Endodermal cell (in vitro differentiated cells): Measurements from ENCODE around the gene B4GALT1. TPM values are rescaled to one million over a fixed set of nuclear protein-coding genes. Genes with fewer than 3 reads are reported as not detected.

ENCODE experiments used
- DNase-seq: peaks from one replicate; pipeline ENCODE4 v3.0.0-alpha.2; 2017
- H3K27ac ChIP-seq: 2 replicates; pipeline ENCODE4 v1.5.1; 2013; ENCODE audit warnings: mild to moderate bottlenecking, low read depth, low read length, moderate library complexity
- H3K27me3 ChIP-seq: 2 replicates; pipeline ENCODE4 v1.6.1; 2013; ENCODE audit warnings: mild to moderate bottlenecking, low read length, moderate library complexity; ENCODE audit not compliant: insufficient read depth, control insufficient read depth, poor library complexity, severe bottlenecking
- H3K36me3 ChIP-seq: 2 replicates; pipeline ENCODE4 v1.7.0; 2013; ENCODE audit warnings: mild to moderate bottlenecking, low read length, moderate library complexity; ENCODE audit not compliant: control insufficient read depth, insufficient read depth
- H3K4me1 ChIP-seq: one replicate; pipeline ENCODE4 v1.7.0; 2013; ENCODE audit warnings: low read length; ENCODE audit not compliant: control insufficient read depth, insufficient read depth
- H3K4me3 ChIP-seq: 2 replicates; pipeline ENCODE4 v1.5.1; 2013; ENCODE audit warnings: mild to moderate bottlenecking, low read length, moderate library complexity
- H3K9ac ChIP-seq: 2 replicates; pipeline ENCODE4 v1.6.1; 2013; ENCODE audit warnings: mild to moderate bottlenecking, low read length, moderate library complexity; ENCODE audit not compliant: poor library complexity, severe bottlenecking; ENCODE audit errors: extremely low read depth
- H3K9me3 ChIP-seq: 2 replicates; pipeline ENCODE4 v1.6.1; 2013; ENCODE audit warnings: mild to moderate bottlenecking, low read length, moderate library complexity; ENCODE audit not compliant: control insufficient read depth
- H3K27ac Mint-ChIP-seq: 2 replicates; pipeline ENCODE4 v1.8.0; 2020; ENCODE audit warnings: mixed read lengths
- H3K27me3 Mint-ChIP-seq: 2 replicates; pipeline ENCODE4 v1.8.0; 2021; ENCODE audit warnings: mild to moderate bottlenecking, mixed read lengths; ENCODE audit not compliant: insufficient read depth
- H3K36me3 Mint-ChIP-seq: 2 replicates; pipeline ENCODE4 v1.8.0; 2020; ENCODE audit warnings: low read depth, mixed read lengths
- H3K4me1 Mint-ChIP-seq: 2 replicates; pipeline ENCODE4 v1.8.0; 2020; ENCODE audit warnings: mixed read lengths
- H3K4me3 Mint-ChIP-seq: 2 replicates; pipeline ENCODE4 v1.8.0; 2020; ENCODE audit warnings: mild to moderate bottlenecking, moderate library complexity, mixed read lengths
- H3K9me3 Mint-ChIP-seq: 2 replicates; pipeline ENCODE4 v1.8.0; 2020; ENCODE audit warnings: mild to moderate bottlenecking, mixed read lengths
- CTCF ChIP-seq: fragments of 200-600 bp; sonication (generic); conservative IDR thresholded peaks from 2 replicates; pipeline ENCODE4 v1.5.0; 2021; ENCODE audit warnings: antibody characterized with exemption, mild to moderate bottlenecking
- WGBS, 2 experiments: methylation state at CpG; one replicate each; pipeline versions ENCODE4 v1.1.5 to v1.1.7; 2013; ENCODE audit warnings: missing lambda C conversion rate in 2 of 2, mixed read lengths in 1 of 2; ENCODE audit not compliant: insufficient coverage in 1 of 2, insufficient read length in 1 of 2; 5-methylcytosine and 5-hydroxymethylcytosine counted together
- total RNA-seq, 2 donors: library from RNA; stranded (reverse); fragmentation: NEBNext Ultra II Directional in 1 of 2; extraction: Animal tissue kit (Norgen Biotek cat#: 25700) in 1 of 2; gene quantifications; 2 replicates in 1 of 2; 3 replicates in 1 of 2; pipeline ENCODE4 v1.2.1, GENCODE V29; 2021

The B4GALT1 gene
- total RNA-seq, 2 donors from 2014 or later, result 62.9 to 92.6 TPM

GRCh38 chr9:33108472-33108871 lies 58.7 kb downstream of the B4GALT1 start:
- no peak for TF ChIP-seq CTCF
- Mint-ChIP-seq H3K27ac (no peak overlapping the region), H3K9me3 (no peaks in the 10 kb centered on the region), H3K36me3 (peaks cover 13% of the 10 kb centered on the region), H3K27me3 (no peaks in the 10 kb centered on the region), H3K4me3 (no peak overlapping the region), H3K4me1 (peaks cover 28% of the 10 kb centered on the region)
- peak; percentile 28 for DNase-seq
- H3K9ac ChIP-seq, result no peak overlapping the region
- WGBS, 2 experiments, result 98% methylated on average over 3 of the region's 3 CpGs; no CpG with 5 or more reads in 1 of the 2 experiments
- no peak overlapping the region for H3K27ac ChIP-seq
- H3K9me3 ChIP-seq, result no peaks in the 10 kb centered on the region
- H3K4me3 ChIP-seq, result no peak overlapping the region
- peaks cover 4% of the 10 kb centered on the region for H3K4me1 ChIP-seq
- no peaks in the 10 kb centered on the region for H3K27me3 ChIP-seq
- H3K36me3 ChIP-seq, result peaks cover 17% of the 10 kb centered on the region

GRCh38 chr9:33107762-33108161 lies 59.4 kb downstream of the B4GALT1 start:
- no peak for TF ChIP-seq CTCF
- Mint-ChIP-seq H3K36me3 (peaks cover 6% of the 10 kb centered on the region), H3K4me1 (peaks cover 26% of the 10 kb centered on the region), H3K9me3 (no peaks in the 10 kb centered on the region), H3K27ac (peak overlapping the region; percentile 15), H3K27me3 (no peaks in the 10 kb centered on the region), H3K4me3 (no peak overlapping the region)
- Histone ChIP-seq H3K9me3 (no peaks in the 10 kb centered on the region), H3K27ac (no peak overlapping the region), H3K4me1 (peaks cover 4% of the 10 kb centered on the region), H3K36me3 (peaks cover 10% of the 10 kb centered on the region), H3K9ac (no peak overlapping the region), H3K4me3 (no peak overlapping the region), H3K27me3 (no peaks in the 10 kb centered on the region)
- peak; percentile 29 for DNase-seq
- 77 to 100% methylated on average over 2 to 5 of the region's 5 CpGs for WGBS, 2 experiments

- WGBS, 2 experiments, result 87 to 97% methylated on average over 5 to 10 of the region's 10 CpGs
- no peaks in the 10 kb centered on the region for H3K9me3 Mint-ChIP-seq
- Histone ChIP-seq H3K36me3 (peaks cover 7% of the 10 kb centered on the region), H3K9me3 (no peaks in the 10 kb centered on the region), H3K4me1 (peaks cover 4% of the 10 kb centered on the region), H3K4me3 (no peak overlapping the region), H3K9ac (no peak overlapping the region), H3K27ac (no peak overlapping the region), H3K27me3 (no peaks in the 10 kb centered on the region)
- H3K27me3 Mint-ChIP-seq, result no peaks in the 10 kb centered on the region
- H3K4me1 Mint-ChIP-seq, result peaks cover 21% of the 10 kb centered on the region
- peak; percentile 65 for DNase-seq
- H3K4me3 Mint-ChIP-seq, result no peak overlapping the region
- H3K36me3 Mint-ChIP-seq, result peaks cover 2% of the 10 kb centered on the region
- H3K27ac Mint-ChIP-seq, result peak overlapping the region; percentile 52
- no peak for TF ChIP-seq CTCF
These were observed 60.1 kb downstream of the B4GALT1 start for GRCh38 chr9:33106827-33107621.
